OCI-LY3 (cell line): ENCODE results near the gene SGSM1.

ENCODE experiments used
- H2AFZ ChIP-seq: fragments of 200-600, 300-600 bp; shearing (Covaris generic); 2 replicates; pipeline ENCODE4 v1.6.0; 2014; ENCODE audit warnings: antibody characterized with exemption, low read depth, low read length
- H3K27ac ChIP-seq: fragments of 200-600, 300-600 bp; sonication (generic); 2 replicates; pipeline ENCODE4 v1.5.1; 2014; ENCODE audit warnings: mild to moderate bottlenecking, low read length, moderate library complexity, mixed read lengths
- H3K27me3 ChIP-seq: fragments of 200-600, 300-600 bp; sonication (generic); 2 replicates; pipeline ENCODE4 v1.6.1; 2014; ENCODE audit warnings: low read depth, low read length, mixed read lengths
- H3K36me3 ChIP-seq: fragments of 200-600, 300-600 bp; sonication (generic); replicated peaks from 2 replicates; pipeline ENCODE3; 2014; ENCODE audit warnings: low read depth, low read length, mixed read lengths
- H3K4me1 ChIP-seq: fragments of 300-600, 200-600 bp; sonication (generic); 2 replicates; pipeline ENCODE4 v1.6.1; 2014; ENCODE audit warnings: low read length, mixed read lengths
- H3K4me2 ChIP-seq: fragments of 200-600, 300-600 bp; sonication (generic); 2 replicates; pipeline ENCODE4 v1.6.1; 2014; ENCODE audit warnings: low read length, mixed read lengths
- H3K4me3 ChIP-seq: fragments of 300-600, 200-600 bp; sonication (generic); 2 replicates; pipeline ENCODE4 v1.5.1; 2014; ENCODE audit warnings: antibody characterized with exemption, mild to moderate bottlenecking, low read length, moderate library complexity
- H3K79me2 ChIP-seq: fragments of 300-600, 200-600 bp; shearing (Covaris generic); 2 replicates; pipeline ENCODE4 v1.6.1; 2014; ENCODE audit warnings: mild to moderate bottlenecking, low read length, mixed read lengths
- H3K9ac ChIP-seq: fragments of 300-600, 200-600 bp; shearing (Covaris generic); 2 replicates; pipeline ENCODE4 v1.6.0; 2014; ENCODE audit warnings: mild to moderate bottlenecking, low read length, moderate library complexity
- H3K9me3 ChIP-seq: fragments of 200-600, 300-600 bp; shearing (Covaris generic); 2 replicates; pipeline ENCODE4 v1.6.1; 2014; ENCODE audit warnings: low read length, mixed read lengths; ENCODE audit not compliant: insufficient read depth
- H4K20me1 ChIP-seq: fragments of 200-600, 300-600 bp; sonication (generic); 2 replicates; pipeline ENCODE4 v1.6.1; 2016; ENCODE audit warnings: low read length, mixed read lengths; ENCODE audit not compliant: insufficient read depth
- EZH2phosphoT487 ChIP-seq: fragments of 200-600 bp; shearing (Covaris generic); IDR thresholded peaks from 2 replicates; pipeline ENCODE4 v1.6.1; 2018; ENCODE audit warnings: antibody characterized with exemption, mixed run types, low read depth
- TF ChIP-seq, protein P1 (sequence below): fragments of 200-600, 300-600 bp; sonication (generic); IDR thresholded peaks from 2 replicates; pipeline ENCODE4 v1.5.1; 2014; ENCODE audit warnings: antibody characterized with exemption, low read length, low read depth

The SGSM1 gene

GRCh38 chr22:24824915-24825314 is 18.9 kb downstream of the SGSM1 start:
- Histone ChIP-seq H2AFZ (no peak overlapping the region), H3K4me3 (no peak overlapping the region), H3K9ac (no peak overlapping the region), H3K36me3 (no peaks in the 10 kb centered on the region), H3K9me3 (no peaks in the 10 kb centered on the region), H4K20me1 (no peaks in the 10 kb centered on the region), H3K27me3 (no peaks in the 10 kb centered on the region; the same call in 1 of the 2 replicates), H3K27ac (no peak overlapping the region), H3K4me1 (no peaks in the 10 kb centered on the region), H3K4me2 (no peak overlapping the region), H3K79me2 (no peaks in the 10 kb centered on the region)
- TF ChIP-seq EZH2phosphoT487, result no peak
- TF ChIP-seq, protein P1, sequence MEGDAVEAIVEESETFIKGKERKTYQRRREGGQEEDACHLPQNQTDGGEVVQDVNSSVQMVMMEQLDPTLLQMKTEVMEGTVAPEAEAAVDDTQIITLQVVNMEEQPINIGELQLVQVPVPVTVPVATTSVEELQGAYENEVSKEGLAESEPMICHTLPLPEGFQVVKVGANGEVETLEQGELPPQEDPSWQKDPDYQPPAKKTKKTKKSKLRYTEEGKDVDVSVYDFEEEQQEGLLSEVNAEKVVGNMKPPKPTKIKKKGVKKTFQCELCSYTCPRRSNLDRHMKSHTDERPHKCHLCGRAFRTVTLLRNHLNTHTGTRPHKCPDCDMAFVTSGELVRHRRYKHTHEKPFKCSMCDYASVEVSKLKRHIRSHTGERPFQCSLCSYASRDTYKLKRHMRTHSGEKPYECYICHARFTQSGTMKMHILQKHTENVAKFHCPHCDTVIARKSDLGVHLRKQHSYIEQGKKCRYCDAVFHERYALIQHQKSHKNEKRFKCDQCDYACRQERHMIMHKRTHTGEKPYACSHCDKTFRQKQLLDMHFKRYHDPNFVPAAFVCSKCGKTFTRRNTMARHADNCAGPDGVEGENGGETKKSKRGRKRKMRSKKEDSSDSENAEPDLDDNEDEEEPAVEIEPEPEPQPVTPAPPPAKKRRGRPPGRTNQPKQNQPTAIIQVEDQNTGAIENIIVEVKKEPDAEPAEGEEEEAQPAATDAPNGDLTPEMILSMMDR, result no peak

GRCh38 chr22:24826710-24827285 is 20.8 kb downstream of the SGSM1 start:
- H2AFZ ChIP-seq, result no peak overlapping the region
- no peaks in the 10 kb centered on the region; the same call in 1 of the 2 replicates for H3K27me3 ChIP-seq
- TF ChIP-seq, protein P1, result no peak
- TF ChIP-seq EZH2phosphoT487, result no peak
- no peaks in the 10 kb centered on the region for H3K79me2 ChIP-seq
- H4K20me1 ChIP-seq, result no peaks in the 10 kb centered on the region
- H3K36me3 ChIP-seq, result no peaks in the 10 kb centered on the region
- peaks cover 15% of the 10 kb centered on the region for H3K4me1 ChIP-seq
- no peak overlapping the region for H3K27ac ChIP-seq
- no peak overlapping the region for H3K4me3 ChIP-seq
- H3K4me2 ChIP-seq, result no peak overlapping the region
- no peaks in the 10 kb centered on the region for H3K9me3 ChIP-seq
- H3K9ac ChIP-seq, result no peak overlapping the region

- Histone ChIP-seq H4K20me1 (no peaks in the 10 kb centered on the region), H3K9me3 (no peaks in the 10 kb centered on the region), H3K79me2 (no peaks in the 10 kb centered on the region), H3K4me1 (peaks cover 20% of the 10 kb centered on the region), H3K27ac (no peak overlapping the region), H3K4me2 (no peak overlapping the region), H3K27me3 (no peaks in the 10 kb centered on the region; the same call in 1 of the 2 replicates), H2AFZ (no peak overlapping the region), H3K9ac (no peak overlapping the region), H3K4me3 (no peak overlapping the region), H3K36me3 (no peaks in the 10 kb centered on the region)
- TF ChIP-seq EZH2phosphoT487, result no peak
- TF ChIP-seq, protein P1, result no peak
Observed at GRCh38 chr22:24827296-24827695, 21.3 kb downstream of the SGSM1 start.

- Histone ChIP-seq H2AFZ (no peak overlapping the region), H4K20me1 (no peaks in the 10 kb centered on the region), H3K4me2 (no peak overlapping the region), H3K9me3 (no peaks in the 10 kb centered on the region), H3K27me3 (no peaks in the 10 kb centered on the region), H3K9ac (no peak overlapping the region), H3K27ac (no peak overlapping the region), H3K4me1 (peaks cover 26% of the 10 kb centered on the region), H3K36me3 (no peaks in the 10 kb centered on the region), H3K79me2 (no peaks in the 10 kb centered on the region), H3K4me3 (no peak overlapping the region)
- TF ChIP-seq, protein P1, result no peak
- no peak for TF ChIP-seq EZH2phosphoT487
Observed at GRCh38 chr22:24830205-24830979, 24.4 kb downstream of the SGSM1 start.
